22Rv1 (cell line): Measurements from ENCODE around the gene FRMD1.

Source experiments
- H3K27ac ChIP-seq: fragments of 450-650 bp; 2 replicates; pipeline ENCODE4 v1.5.1; 2017
- CTCF ChIP-seq: fragments of 450-650 bp; IDR thresholded peaks from 2 replicates; pipeline ENCODE4 v1.5.1; 2017; ENCODE audit warnings: mild to moderate bottlenecking
- ZFX ChIP-seq: fragments of 450-650 bp; IDR thresholded peaks from 2 replicates; pipeline ENCODE4 v1.6.1; 2017; ENCODE audit warnings: antibody characterized with exemption, borderline replicate concordance

FRMD1 gene

DNA sequence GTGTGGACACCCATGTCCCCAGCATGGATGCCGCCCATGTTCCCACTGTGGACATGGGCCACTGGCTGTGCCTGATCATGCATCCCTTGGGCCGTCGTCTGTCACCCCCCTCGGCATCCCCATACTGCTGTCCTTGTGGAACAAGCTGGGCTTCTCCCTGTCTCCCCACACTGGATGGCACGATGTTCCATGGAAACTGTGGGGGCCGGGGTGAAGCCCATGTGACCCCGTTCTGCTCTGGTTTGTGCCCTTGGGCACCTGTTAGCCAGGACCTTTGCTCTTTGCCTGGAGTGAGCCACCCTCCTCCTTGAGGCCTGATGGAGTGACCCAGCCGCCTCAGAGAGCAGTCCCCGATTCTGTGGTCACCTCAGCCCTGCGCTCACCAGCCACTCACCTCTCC is 7.6 kb upstream of the FRMD1 start:
- no peak for TF ChIP-seq ZFX
- TF ChIP-seq CTCF: no peak
- no peak overlapping the region for H3K27ac ChIP-seq

DNA sequence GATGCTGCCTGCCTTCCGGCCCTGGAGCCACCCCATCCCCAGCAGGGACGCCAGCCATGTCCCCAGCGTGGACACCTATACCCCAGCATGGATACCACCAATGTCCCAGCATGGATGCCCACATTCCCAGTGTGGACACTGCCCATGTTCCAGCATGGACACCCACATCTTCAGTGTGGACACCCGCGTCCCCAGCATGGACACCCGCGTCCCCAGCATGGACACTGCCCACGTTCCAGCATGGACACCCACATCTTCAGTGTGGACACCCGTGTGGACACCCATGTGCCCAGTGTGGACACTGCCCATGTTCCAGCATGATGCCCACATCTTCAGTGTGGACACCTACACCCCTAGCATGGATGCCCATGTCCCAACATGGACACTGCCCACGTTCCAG is 7.1 kb upstream of the FRMD1 start:
- no peak for TF ChIP-seq CTCF
- TF ChIP-seq ZFX: no peak
- H3K27ac ChIP-seq: no peak overlapping the region

GRCh38 chr6:168084465-168085160 is 5.6 kb upstream of the FRMD1 start:
- TF ChIP-seq CTCF (no peak), ZFX (no peak)
- H3K27ac ChIP-seq: no peak overlapping the region

DNA sequence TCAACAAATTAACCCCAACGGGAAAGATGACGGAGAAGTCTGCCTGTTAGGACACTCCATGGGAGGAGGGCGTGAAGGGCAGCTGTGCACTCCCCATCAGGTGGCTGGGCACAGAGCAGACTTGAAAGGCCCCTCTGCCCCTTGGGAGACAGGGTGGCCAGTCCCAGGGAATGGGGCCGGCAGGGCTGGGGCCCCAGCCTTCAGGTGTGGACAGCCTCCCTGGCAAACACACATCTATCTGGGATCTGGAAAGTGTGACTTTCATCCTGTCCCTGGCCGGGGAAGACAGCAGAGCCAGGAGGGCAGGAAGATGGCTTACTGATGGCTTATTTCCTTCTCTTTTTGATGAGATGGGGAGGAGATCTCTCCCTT is 4.5 kb upstream of the FRMD1 start:
- TF ChIP-seq ZFX (no peak), CTCF (no peak)
- no peak overlapping the region for H3K27ac ChIP-seq

GRCh38 chr6:168082860-168083513 is 4.0 kb upstream of the FRMD1 start:
- no peak overlapping the region for H3K27ac ChIP-seq
- TF ChIP-seq ZFX (no peak), CTCF (no peak)

GRCh38 chr6:168081858-168082546 is 3.0 kb upstream of the FRMD1 start:
- TF ChIP-seq ZFX (no peak), CTCF (no peak)
- no peak overlapping the region for H3K27ac ChIP-seq
